Stimulated activated CD8-positive, alpha-beta memory T cell treated with anti-CD3 and anti-CD28 coated beads, Interleukin-15, amount 100 ng/mL, for 24 hours (primary cell): Measurements from ENCODE around the gene FCER1G.

ENCODE experiments used
- DNase-seq: peaks from one replicate; pipeline ENCODE4 v3.0.0-alpha.2; 2020; ENCODE audit warnings: low read depth

Gene FCER1G

DNA sequence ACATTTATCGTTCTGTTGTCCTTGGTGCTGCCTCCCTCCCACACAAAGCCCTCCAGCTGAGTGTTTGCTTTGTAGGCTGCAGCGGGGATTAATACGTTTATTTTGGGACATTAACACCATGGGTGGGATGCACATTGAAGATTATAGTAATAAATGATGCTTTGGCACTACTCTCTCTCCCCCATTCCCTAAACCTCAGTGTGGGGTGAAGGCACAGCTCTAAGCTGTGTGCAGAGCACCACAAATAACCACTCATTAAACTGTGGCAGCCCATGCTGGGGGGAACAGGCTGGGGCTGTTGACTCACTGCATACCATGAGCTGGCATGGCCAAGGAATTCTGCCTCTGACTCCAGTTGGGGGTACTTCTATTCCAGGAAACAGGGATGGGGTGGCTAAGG lies 51.1 kb downstream of the FCER1G start:
- no peak for DNase-seq

DNA sequence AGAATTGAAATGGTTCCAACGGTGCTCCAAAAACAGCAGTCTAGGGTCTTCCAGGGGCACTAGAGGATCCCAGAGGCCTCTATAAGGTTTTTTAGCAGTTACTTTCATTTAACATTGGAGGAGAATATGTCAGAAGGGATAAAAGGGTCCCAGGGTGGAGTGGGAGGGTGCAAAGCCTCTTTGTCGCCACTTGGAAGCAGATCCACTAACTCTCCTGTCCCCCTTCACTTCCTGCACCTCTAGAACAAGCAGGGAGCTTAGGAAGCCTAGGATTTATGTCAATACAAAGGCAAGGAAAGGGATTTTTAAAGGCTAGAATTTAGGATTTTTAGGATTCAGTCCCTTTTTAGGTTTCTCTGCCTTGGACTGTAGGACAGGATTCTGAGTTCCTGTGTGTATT lies 51.7 kb downstream of the FCER1G start:
- no peak for DNase-seq

DNA sequence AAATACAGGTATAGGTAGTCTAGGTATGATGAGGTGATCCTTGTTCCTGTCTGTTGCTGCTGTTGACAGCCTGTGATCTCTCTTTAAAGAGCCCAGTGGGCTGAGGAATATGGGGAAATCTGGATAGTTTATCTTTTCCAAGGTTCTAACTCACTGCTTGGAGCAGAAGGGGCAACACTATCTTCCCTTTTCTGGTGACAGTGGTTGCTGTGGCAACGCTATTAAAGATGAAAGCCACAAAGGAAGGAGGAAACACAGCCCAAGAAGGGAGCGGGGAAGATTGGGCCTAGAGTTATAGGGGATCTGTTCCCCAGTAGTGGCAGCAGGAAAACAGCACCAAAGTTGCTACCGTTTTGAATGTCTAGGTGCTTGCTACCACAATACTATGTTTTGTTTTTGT lies 52.2 kb downstream of the FCER1G start:
- no peak for DNase-seq
